ENCODE data around the gene CASKIN1. TPM values are rescaled to one million over a fixed set of nuclear protein-coding genes. Genes with fewer than 3 reads are reported as not detected.
A peak's percentile ranks its signal among the peaks of the same experiment; 100 is the strongest.

CASKIN1 gene
- total RNA-seq, 2 donors from 2014 or later = 0.78 to 6.6 TPM

- Mint-ChIP-seq H3K4me1 (no peaks in the 10 kb centered on the region), H3K36me3 (ENCODE audit: low read depth) (peaks cover 29% of the 10 kb centered on the region), H3K4me3 (no peak overlapping the region), H3K27me3 (no peaks in the 10 kb centered on the region), H3K27ac (no peak overlapping the region), H3K9me3 (no peaks in the 10 kb centered on the region)
- ATAC-seq (replicated peaks) = peak; percentile 3
Measured at GRCh38 chr16:2235695-2236336, 39.4 kb upstream of the CASKIN1 start.

- no peak for ATAC-seq (replicated peaks)
- no peaks in the 10 kb centered on the region for H3K4me1 Mint-ChIP-seq
- no peaks in the 10 kb centered on the region for H3K27me3 Mint-ChIP-seq
- H3K27ac Mint-ChIP-seq = no peak overlapping the region
- H3K4me3 Mint-ChIP-seq = no peak overlapping the region
- no peaks in the 10 kb centered on the region for H3K9me3 Mint-ChIP-seq
- H3K36me3 Mint-ChIP-seq (ENCODE audit: low read depth) = peaks cover 31% of the 10 kb centered on the region
Measured at GRCh38 chr16:2235234-2235651, 38.8 kb upstream of the CASKIN1 start.

- Mint-ChIP-seq H3K27ac (no peak overlapping the region), H3K4me1 (no peaks in the 10 kb centered on the region), H3K4me3 (no peak overlapping the region), H3K9me3 (no peaks in the 10 kb centered on the region), H3K27me3 (no peaks in the 10 kb centered on the region), H3K36me3 (ENCODE audit: low read depth) (peaks cover 35% of the 10 kb centered on the region)
- ATAC-seq (replicated peaks) = no peak
Measured at GRCh38 chr16:2234813-2235170, 38.4 kb upstream of the CASKIN1 start.

GRCh38 chr16:2233872-2234812 is 37.7 kb upstream of the CASKIN1 start:
- Mint-ChIP-seq H3K27ac (no peak overlapping the region), H3K27me3 (no peaks in the 10 kb centered on the region), H3K36me3 (ENCODE audit: low read depth) (peaks cover 41% of the 10 kb centered on the region), H3K4me3 (no peak overlapping the region), H3K4me1 (no peaks in the 10 kb centered on the region), H3K9me3 (no peaks in the 10 kb centered on the region)
- no peak for ATAC-seq (replicated peaks)

GRCh38 chr16:2233046-2233775 is 36.8 kb upstream of the CASKIN1 start:
- H3K9me3 Mint-ChIP-seq = no peaks in the 10 kb centered on the region
- ATAC-seq (replicated peaks) = no peak
- H3K27ac Mint-ChIP-seq = no peak overlapping the region
- H3K4me1 Mint-ChIP-seq = no peaks in the 10 kb centered on the region
- H3K4me3 Mint-ChIP-seq = no peak overlapping the region
- H3K36me3 Mint-ChIP-seq (ENCODE audit: low read depth) = peaks cover 41% of the 10 kb centered on the region
- no peaks in the 10 kb centered on the region for H3K27me3 Mint-ChIP-seq

- Mint-ChIP-seq H3K27ac (no peak overlapping the region), H3K9me3 (no peaks in the 10 kb centered on the region), H3K27me3 (no peaks in the 10 kb centered on the region), H3K4me3 (no peak overlapping the region), H3K4me1 (no peaks in the 10 kb centered on the region), H3K36me3 (ENCODE audit: low read depth) (peaks cover 41% of the 10 kb centered on the region)
- no peak for ATAC-seq (replicated peaks)
Measured at GRCh38 chr16:2232094-2232990, 35.9 kb upstream of the CASKIN1 start.

GRCh38 chr16:2231016-2231931 is 34.9 kb upstream of the CASKIN1 start:
- Mint-ChIP-seq H3K9me3 (no peaks in the 10 kb centered on the region), H3K27me3 (no peaks in the 10 kb centered on the region), H3K27ac (no peak overlapping the region), H3K36me3 (ENCODE audit: low read depth) (peaks cover 47% of the 10 kb centered on the region), H3K4me1 (no peaks in the 10 kb centered on the region), H3K4me3 (no peak overlapping the region)
- ATAC-seq (replicated peaks) = no peak

GRCh38 chr16:2230376-2230775 is 34.0 kb upstream of the CASKIN1 start:
- ATAC-seq (replicated peaks) = no peak
- Mint-ChIP-seq H3K9me3 (no peaks in the 10 kb centered on the region), H3K4me1 (no peaks in the 10 kb centered on the region), H3K4me3 (no peak overlapping the region), H3K36me3 (ENCODE audit: low read depth) (peaks cover 44% of the 10 kb centered on the region), H3K27me3 (no peaks in the 10 kb centered on the region), H3K27ac (no peak overlapping the region)

- no peak for ATAC-seq (replicated peaks)
- no peak overlapping the region for H3K4me3 Mint-ChIP-seq
- no peak overlapping the region for H3K27ac Mint-ChIP-seq
- H3K4me1 Mint-ChIP-seq = no peaks in the 10 kb centered on the region
- H3K36me3 Mint-ChIP-seq (ENCODE audit: low read depth) = peaks cover 37% of the 10 kb centered on the region
- no peaks in the 10 kb centered on the region for H3K27me3 Mint-ChIP-seq
- H3K9me3 Mint-ChIP-seq = no peaks in the 10 kb centered on the region
Measured at GRCh38 chr16:2229632-2230250, 33.3 kb upstream of the CASKIN1 start.

GRCh38 chr16:2229091-2229490 is 32.7 kb upstream of the CASKIN1 start:
- no peaks in the 10 kb centered on the region for H3K4me1 Mint-ChIP-seq
- no peak overlapping the region for H3K27ac Mint-ChIP-seq
- no peak for ATAC-seq (replicated peaks)
- H3K4me3 Mint-ChIP-seq = no peak overlapping the region
- peaks cover 31% of the 10 kb centered on the region for H3K36me3 Mint-ChIP-seq (ENCODE audit: low read depth)
- H3K27me3 Mint-ChIP-seq = no peaks in the 10 kb centered on the region
- no peaks in the 10 kb centered on the region for H3K9me3 Mint-ChIP-seq

- H3K27me3 Mint-ChIP-seq = no peaks in the 10 kb centered on the region
- H3K4me3 Mint-ChIP-seq = no peak overlapping the region
- H3K9me3 Mint-ChIP-seq = no peaks in the 10 kb centered on the region
- ATAC-seq (replicated peaks) = no peak
- no peak overlapping the region for H3K27ac Mint-ChIP-seq
- peaks cover 25% of the 10 kb centered on the region for H3K36me3 Mint-ChIP-seq (ENCODE audit: low read depth)
- no peaks in the 10 kb centered on the region for H3K4me1 Mint-ChIP-seq
Measured at GRCh38 chr16:2228161-2228824, 31.9 kb upstream of the CASKIN1 start.

- Mint-ChIP-seq H3K4me1 (no peaks in the 10 kb centered on the region), H3K4me3 (no peak overlapping the region), H3K36me3 (ENCODE audit: low read depth) (peaks cover 23% of the 10 kb centered on the region), H3K27ac (no peak overlapping the region), H3K27me3 (no peaks in the 10 kb centered on the region), H3K9me3 (no peaks in the 10 kb centered on the region)
- no peak for ATAC-seq (replicated peaks)
Measured at GRCh38 chr16:2226918-2227317, 30.5 kb upstream of the CASKIN1 start.
